ENCODE measurements around the gene UNC93A.
"Not testable (repeated sequence)": the region's sequence is repeated elsewhere in the genome, so short reads cannot be mapped to it uniquely, and the experiment has no call there.

UNC93A gene

GRCh38 chr6:167306401-167306998, 15.4 kb downstream of the UNC93A start:
- no peaks in the 10 kb centered on the region for H3K9me3 ChIP-seq (ENCODE audit: control insufficient read depth, insufficient read depth, low read length)
- H3K4me1 ChIP-seq (ENCODE audit: insufficient read depth, low read length), result peaks cover 18% of the 10 kb centered on the region
- no peaks in the 10 kb centered on the region for H3K36me3 ChIP-seq (ENCODE audit: insufficient read depth, low read length)
- no peak overlapping the region for H3K9ac ChIP-seq (ENCODE audit: low read depth, low read length)

- H3K4me1 ChIP-seq (ENCODE audit: insufficient read depth, low read length), result peaks cover 18% of the 10 kb centered on the region
- no peaks in the 10 kb centered on the region for H3K9me3 ChIP-seq (ENCODE audit: control insufficient read depth, insufficient read depth, low read length)
- no peaks in the 10 kb centered on the region for H3K36me3 ChIP-seq (ENCODE audit: insufficient read depth, low read length)
- no peak overlapping the region for H3K9ac ChIP-seq (ENCODE audit: low read depth, low read length)
Measured at GRCh38 chr6:167307342-167307955, 16.3 kb downstream of the UNC93A start.

GRCh38 chr6:167308207-167308606, 17.1 kb downstream of the UNC93A start:
- Histone ChIP-seq H3K4me1 (ENCODE audit: insufficient read depth, low read length) (peaks cover 18% of the 10 kb centered on the region), H3K36me3 (ENCODE audit: insufficient read depth, low read length) (no peaks in the 10 kb centered on the region), H3K9ac (ENCODE audit: low read depth, low read length) (no peak overlapping the region), H3K9me3 (ENCODE audit: control insufficient read depth, insufficient read depth, low read length) (no peaks in the 10 kb centered on the region)

- not testable (repeated sequence) for H3K9ac ChIP-seq (ENCODE audit: low read depth, low read length); H3K36me3 ChIP-seq (ENCODE audit: insufficient read depth, low read length); H3K9me3 ChIP-seq (ENCODE audit: control insufficient read depth, insufficient read depth, low read length)
- peaks cover 28% of the 10 kb centered on the region for H3K4me1 ChIP-seq (ENCODE audit: insufficient read depth, low read length)
Measured at GRCh38 chr6:167309355-167310192, 18.5 kb downstream of the UNC93A start.

- Histone ChIP-seq H3K9ac (ENCODE audit: low read depth, low read length) (no peak overlapping the region), H3K9me3 (ENCODE audit: control insufficient read depth, insufficient read depth, low read length) (no peaks in the 10 kb centered on the region), H3K4me1 (ENCODE audit: insufficient read depth, low read length) (peaks cover 21% of the 10 kb centered on the region), H3K36me3 (ENCODE audit: insufficient read depth, low read length) (no peaks in the 10 kb centered on the region)
Measured at GRCh38 chr6:167311286-167311685, 20.2 kb downstream of the UNC93A start.

- not testable (repeated sequence) for H3K36me3 ChIP-seq (ENCODE audit: insufficient read depth, low read length); H3K9me3 ChIP-seq (ENCODE audit: control insufficient read depth, insufficient read depth, low read length); H3K9ac ChIP-seq (ENCODE audit: low read depth, low read length)
- peaks cover 19% of the 10 kb centered on the region for H3K4me1 ChIP-seq (ENCODE audit: insufficient read depth, low read length)
Measured at GRCh38 chr6:167311691-167312090, 20.6 kb downstream of the UNC93A start.

- no peak overlapping the region for H3K9ac ChIP-seq (ENCODE audit: low read depth, low read length)
Measured at GRCh38 chr6:167314180-167314821, 23.2 kb downstream of the UNC93A start.

GRCh38 chr6:167317172-167317571, 26.1 kb downstream of the UNC93A start:
- H3K4me1 ChIP-seq (ENCODE audit: insufficient read depth, low read length), result peaks cover 23% of the 10 kb centered on the region
- no peaks in the 10 kb centered on the region for H3K36me3 ChIP-seq (ENCODE audit: insufficient read depth, low read length)

More at GRCh38 chr6:167314180-167314821, 23.2 kb downstream of the UNC93A start:
- H3K9me3 ChIP-seq (ENCODE audit: control insufficient read depth, insufficient read depth, low read length), result no peaks in the 10 kb centered on the region
- H3K36me3 ChIP-seq (ENCODE audit: insufficient read depth, low read length), result no peaks in the 10 kb centered on the region
- peaks cover 23% of the 10 kb centered on the region for H3K4me1 ChIP-seq (ENCODE audit: insufficient read depth, low read length)

GRCh38 chr6:167318354-167318753, 27.2 kb downstream of the UNC93A start:
- not testable (repeated sequence) for H3K9ac ChIP-seq (ENCODE audit: low read depth, low read length); H3K36me3 ChIP-seq (ENCODE audit: insufficient read depth, low read length); H3K9me3 ChIP-seq (ENCODE audit: control insufficient read depth, insufficient read depth, low read length)
- H3K4me1 ChIP-seq (ENCODE audit: insufficient read depth, low read length), result peaks cover 23% of the 10 kb centered on the region

More at GRCh38 chr6:167317172-167317571, 26.1 kb downstream of the UNC93A start:
- no peaks in the 10 kb centered on the region for H3K9me3 ChIP-seq (ENCODE audit: control insufficient read depth, insufficient read depth, low read length)
- no peak overlapping the region for H3K9ac ChIP-seq (ENCODE audit: low read depth, low read length)

GRCh38 chr6:167318856-167319255, 27.7 kb downstream of the UNC93A start:
- H3K9me3 ChIP-seq (ENCODE audit: control insufficient read depth, insufficient read depth, low read length); H3K36me3 ChIP-seq (ENCODE audit: insufficient read depth, low read length); H3K9ac ChIP-seq (ENCODE audit: low read depth, low read length): not testable (repeated sequence)
- peaks cover 18% of the 10 kb centered on the region for H3K4me1 ChIP-seq (ENCODE audit: insufficient read depth, low read length)

- not testable (repeated sequence) for H3K4me1 ChIP-seq (ENCODE audit: insufficient read depth, low read length); H3K9me3 ChIP-seq (ENCODE audit: control insufficient read depth, insufficient read depth, low read length); H3K36me3 ChIP-seq (ENCODE audit: insufficient read depth, low read length); H3K9ac ChIP-seq (ENCODE audit: low read depth, low read length)
Measured at GRCh38 chr6:167319856-167320753, 29.0 kb downstream of the UNC93A start.

GRCh38 chr6:167320754-167321056, 29.6 kb downstream of the UNC93A start:
- not testable (repeated sequence) for H3K36me3 ChIP-seq (ENCODE audit: insufficient read depth, low read length); H3K9me3 ChIP-seq (ENCODE audit: control insufficient read depth, insufficient read depth, low read length); H3K4me1 ChIP-seq (ENCODE audit: insufficient read depth, low read length); H3K9ac ChIP-seq (ENCODE audit: low read depth, low read length)

GRCh38 chr6:167321185-167321584, 30.1 kb downstream of the UNC93A start:
- not testable (repeated sequence) for H3K9me3 ChIP-seq (ENCODE audit: control insufficient read depth, insufficient read depth, low read length); H3K9ac ChIP-seq (ENCODE audit: low read depth, low read length); H3K4me1 ChIP-seq (ENCODE audit: insufficient read depth, low read length); H3K36me3 ChIP-seq (ENCODE audit: insufficient read depth, low read length)

- no peaks in the 10 kb centered on the region for H3K36me3 ChIP-seq (ENCODE audit: insufficient read depth, low read length)
- H3K9ac ChIP-seq (ENCODE audit: low read depth, low read length), result no peak overlapping the region
- H3K4me1 ChIP-seq (ENCODE audit: insufficient read depth, low read length), result no peaks in the 10 kb centered on the region
- H3K9me3 ChIP-seq (ENCODE audit: control insufficient read depth, insufficient read depth, low read length), result no peaks in the 10 kb centered on the region
Measured at GRCh38 chr6:167323111-167323510, 32.0 kb downstream of the UNC93A start.

Data from ES-I3 (cell line).